B cell (primary cell): ENCODE measurements around the gene KCNK13. TPM values are rescaled to one million over a fixed set of nuclear protein-coding genes. Genes with fewer than 3 reads are reported as not detected.
"Not testable (repeated sequence)": the region's sequence is repeated elsewhere in the genome, so short reads cannot be mapped to it uniquely, and the experiment has no call there.

ENCODE experiments used
- ATAC-seq: fragments of 200-7000 bp; cut with Tn5 transposase; one replicate; pipeline ENCODE4 v1.10.0; 2021; ENCODE audit warnings: low read depth, mild to moderate bottlenecking, moderate number of reproducible peaks, moderate library complexity
- CTCF ChIA-PET: fragments of 350-600 bp; sonication (Branson Sonifier 250); formaldehyde crosslinking; loops from one replicate; lab custom pipeline; 2021; ENCODE audit warnings: antibody characterized with exemption, inconsistent platforms; lab: Charles Lee
- POLR2A ChIA-PET: fragments of 350-600 bp; sonication (Branson Sonifier 250); formaldehyde crosslinking; loops from one replicate; lab custom pipeline; 2021; ENCODE audit warnings: antibody characterized with exemption; lab: Charles Lee
- DNase-seq: peaks from one replicate; pipeline ENCODE4 v3.0.0; 2013
- H2AFZ ChIP-seq: 2 replicates; pipeline ENCODE4 v1.6.1; 2012; ENCODE audit warnings: mild to moderate bottlenecking, low read depth, low read length; ENCODE audit not compliant: insufficient read depth, poor library complexity, severe bottlenecking
- H3K27ac ChIP-seq, 2 donors: 1 replicate in 1 of 2; 2 replicates in 1 of 2; pipeline ENCODE4 v1.5.1; 2012 to 2013; ENCODE audit warnings: low read length in 2 of 2, mild to moderate bottlenecking in 2 of 2, moderate library complexity in 1 of 2
- H3K27me3 ChIP-seq, 4 experiments: fragments of 200-600 bp in 1 of 4; sonication (generic) in 1 of 4; replicated peaks in 1 of 4; 1 replicate in 2 of 4; 2 replicates in 2 of 4; pipeline versions ENCODE4 v1.6.1 to v1.7.0; 2013 to 2016; ENCODE audit warnings: low read length in 3 of 4, mild to moderate bottlenecking in 2 of 4, mixed read lengths in 1 of 4, moderate library complexity in 1 of 4; ENCODE audit not compliant: insufficient read depth in 4 of 4, control insufficient read depth in 3 of 4; ENCODE audit errors: control extremely low read depth in 1 of 4
- H3K36me3 ChIP-seq, 2 experiments: replicated peaks in 1 of 2; 1 replicate in 1 of 2; 2 replicates in 1 of 2; pipeline versions ENCODE4 v1.6.1 to v1.7.1; 2013; ENCODE audit warnings: low read length in 1 of 2; ENCODE audit not compliant: insufficient read depth in 2 of 2, control insufficient read depth in 1 of 2; ENCODE audit errors: control extremely low read depth in 1 of 2, extremely low read depth in 1 of 2
- H3K4me1 ChIP-seq, 2 donors: fragments of 200-600 bp in 1 of 2; sonication (generic) in 1 of 2; 1 replicate in 1 of 2; 2 replicates in 1 of 2; pipeline versions ENCODE4 v1.5.1 to v1.6.1; 2013 to 2017; ENCODE audit warnings: low read length in 2 of 2; ENCODE audit not compliant: control insufficient read depth in 2 of 2, insufficient read depth in 2 of 2
- H3K4me2 ChIP-seq: replicated peaks from 2 replicates; pipeline ENCODE3; 2012; ENCODE audit warnings: mild to moderate bottlenecking, low read depth, low read length; ENCODE audit not compliant: poor library complexity, severe bottlenecking
- H3K4me3 ChIP-seq, 5 experiments: fragments of 200-600 bp in 1 of 5; sonication (generic) in 1 of 5; 1 replicate in 3 of 5; 2 replicates in 2 of 5; pipeline versions ENCODE4 v1.5.1 to v1.7.0; 2011 to 2016; ENCODE audit warnings: low read length in 4 of 5, mild to moderate bottlenecking in 4 of 5, low read depth in 2 of 5, control low read depth in 1 of 5, moderate library complexity in 1 of 5; ENCODE audit not compliant: insufficient read depth in 1 of 5; ENCODE audit errors: control extremely low read depth in 1 of 5, extremely low read depth in 1 of 5
- H3K79me2 ChIP-seq: fragments of 200-600 bp; sonication (generic); one replicate; pipeline ENCODE4 v1.6.0; 2016; ENCODE audit warnings: low read length; ENCODE audit not compliant: control insufficient read depth, insufficient read depth
- H3K9ac ChIP-seq: fragments of 200-600 bp; sonication (generic); 2 replicates; pipeline ENCODE4 v1.6.1; 2017; ENCODE audit warnings: mild to moderate bottlenecking, low read length, moderate library complexity
- H3K9me3 ChIP-seq, 3 donors: one replicate each; pipeline versions ENCODE4 v1.6.1 to v1.7.1; 2013; ENCODE audit warnings: low read length in 2 of 3; ENCODE audit not compliant: control insufficient read depth in 2 of 3, insufficient read depth in 1 of 3; ENCODE audit errors: control extremely low read depth in 1 of 3
- H4K20me1 ChIP-seq: 2 replicates; pipeline ENCODE4 v1.6.0; 2012; ENCODE audit warnings: mild to moderate bottlenecking, low read length; ENCODE audit not compliant: insufficient read depth, control insufficient read depth, poor library complexity, severe bottlenecking
- H3K27ac Mint-ChIP-seq: one replicate; pipeline ENCODE4 v1.8.0; 2021; ENCODE audit warnings: mixed read lengths
- H3K27me3 Mint-ChIP-seq: one replicate; pipeline ENCODE4 v1.8.0; 2021; ENCODE audit warnings: mixed read lengths
- H3K4me1 Mint-ChIP-seq: one replicate; pipeline ENCODE4 v1.8.0; 2021; ENCODE audit warnings: mixed read lengths
- H3K4me3 Mint-ChIP-seq: one replicate; pipeline ENCODE4 v1.8.0; 2021; ENCODE audit warnings: mixed read lengths
- H3K9me3 Mint-ChIP-seq: one replicate; pipeline ENCODE4 v1.8.0; 2022; ENCODE audit warnings: mixed read lengths; ENCODE audit not compliant: insufficient read depth
- CTCF ChIP-seq: fragments of 200-600 bp; IDR thresholded peaks from one replicate; pipeline ENCODE4 v1.8.0; 2022; ENCODE audit warnings: antibody characterized with exemption, mild to moderate bottlenecking
- EZH2 ChIP-seq: IDR thresholded peaks from 2 replicates; pipeline ENCODE4 v1.6.1; 2012; ENCODE audit warnings: borderline replicate concordance, low read depth, mild to moderate bottlenecking, moderate library complexity, low read length; ENCODE audit not compliant: insufficient read depth, poor library complexity, severe bottlenecking
- WGBS: methylation state at CpG from one replicate; pipeline ENCODE4 v1.1.5; 2013; ENCODE audit warnings: missing lambda C conversion rate; ENCODE audit not compliant: insufficient coverage; 5-methylcytosine and 5-hydroxymethylcytosine counted together
- intact Hi-C: fragments of 100-400 bp; cut with micrococcal nuclease; formaldehyde crosslinking; loops from one replicate; pipeline ENCODE4 v1.10.0; 2022
- polyA plus RNA-seq: library from polyadenylated mRNA; depleted of rRNA; stranded (reverse); fragments of >200 nt; gene quantifications from 2 replicates; pipeline ENCODE4 v1.2.3, GENCODE V29; 2012
- total RNA-seq, 2 donors: library from RNA; stranded (reverse); fragments of 120-200 nt in 1 of 2; gene quantifications; 1 replicate in 1 of 2; 2 replicates in 1 of 2; pipeline versions ENCODE4 v1.2.3 to v1.2.4, GENCODE V29; 2013 to 2022

The KCNK13 gene
- total and polyA plus RNA-seq, 2 donors (not counting 1 experiment from before 2014, with no cell fraction given): 0.03 TPM; not detected in 1

DNA sequence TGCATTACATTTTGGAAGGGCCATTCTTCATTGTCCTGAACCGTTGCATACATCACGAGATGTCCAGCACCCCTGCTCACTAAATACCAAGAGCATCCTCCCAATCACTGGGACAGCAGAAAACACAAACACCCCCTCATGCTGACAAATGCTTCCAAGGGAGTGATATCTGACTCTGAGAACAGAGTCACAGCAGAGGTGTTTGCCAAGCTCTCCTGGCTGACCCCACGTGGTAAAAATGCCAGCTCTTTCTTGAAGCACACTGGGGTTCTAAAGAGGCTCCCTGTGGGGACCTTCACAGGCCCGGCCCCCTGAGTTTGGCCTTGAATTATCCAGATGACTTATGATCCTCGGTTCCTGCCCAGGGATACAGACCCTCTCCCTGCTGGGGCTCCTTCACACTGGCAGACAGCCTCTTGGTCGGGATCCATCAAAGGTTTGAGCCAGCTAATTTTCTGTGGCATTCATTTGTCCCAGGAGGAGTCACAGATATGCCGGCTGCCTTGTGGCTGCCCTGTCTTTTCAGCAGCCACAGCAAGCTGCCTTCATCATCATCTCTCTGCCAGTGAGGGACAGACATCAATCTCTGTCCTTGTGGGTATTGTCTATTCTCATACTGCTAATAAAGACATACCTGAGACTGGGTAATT, 151.4 kb downstream of the KCNK13 start:
- ChIA-PET POLR2A (no interaction called here), CTCF (no interaction called here)
- TF ChIP-seq EZH2: no peak
- TF ChIP-seq CTCF: no peak
- no peak overlapping the region for H2AFZ ChIP-seq
- peaks cover 0 to 2% (median 0%) of the 10 kb centered on the region in 4 experiments for H3K27me3 ChIP-seq
- DNase-seq (no peak), ATAC-seq (no peak)
- no peak overlapping the region for H3K4me2 ChIP-seq
- intact Hi-C loops: no loop called here
- WGBS: 90% methylated on average over 7 of the region's 7 CpGs
- no peak overlapping the region for H3K9ac ChIP-seq
- no peaks in the 10 kb centered on the region for H3K36me3 ChIP-seq
- H3K4me3 ChIP-seq: no peak overlapping the region
- no peak overlapping the region for H3K4me3 Mint-ChIP-seq
- peaks cover 0 to 19% (median 1%) of the 10 kb centered on the region in 3 donors for H3K9me3 ChIP-seq
- no peak overlapping the region for H3K27ac Mint-ChIP-seq
- no peak overlapping the region for H3K27ac ChIP-seq
- H3K4me1 Mint-ChIP-seq: no peaks in the 10 kb centered on the region
- H3K9me3 Mint-ChIP-seq: peaks cover 4% of the 10 kb centered on the region
- H3K4me1 ChIP-seq: no peaks in the 10 kb centered on the region
- no peaks in the 10 kb centered on the region for H3K79me2 ChIP-seq
- H3K27me3 Mint-ChIP-seq: peaks cover 30% of the 10 kb centered on the region
- H4K20me1 ChIP-seq: no peaks in the 10 kb centered on the region

DNA sequence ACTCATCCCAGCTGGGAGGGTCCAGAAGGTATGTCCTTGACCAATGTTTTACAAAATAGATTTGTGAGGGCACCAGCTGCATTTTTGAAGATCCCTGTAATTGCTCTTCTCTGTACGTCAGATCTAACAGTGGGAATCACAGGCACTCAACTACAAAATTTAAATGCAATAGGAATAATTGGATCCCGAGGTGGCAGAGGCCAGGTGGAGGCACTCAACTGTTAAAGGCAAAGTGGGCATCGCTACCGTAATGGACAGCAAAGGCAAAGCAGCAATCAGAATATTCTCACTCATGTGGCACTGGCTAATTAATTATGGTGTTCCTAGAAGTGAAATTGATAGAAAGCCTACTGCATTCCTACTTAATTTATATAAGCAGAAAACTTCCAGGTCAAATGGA, 166.7 kb downstream of the KCNK13 start:
- no peak for TF ChIP-seq EZH2
- no peak for TF ChIP-seq CTCF
- H3K27me3 Mint-ChIP-seq: peaks cover 9% of the 10 kb centered on the region
- Histone ChIP-seq H3K27ac (no peak overlapping the region), H2AFZ (no peak overlapping the region), H4K20me1 (no peaks in the 10 kb centered on the region), H3K79me2 (no peaks in the 10 kb centered on the region), H3K9ac (no peak overlapping the region), H3K4me3 (no peak overlapping the region), H3K27me3 (peaks cover 0 to 6% (median 0%) of the 10 kb centered on the region in 4 experiments), H3K4me2 (no peak overlapping the region), H3K9me3 (peaks cover 0 to 7% (median 0%) of the 10 kb centered on the region in 3 donors), H3K36me3 (no peaks in the 10 kb centered on the region), H3K4me1 (no peaks in the 10 kb centered on the region)
- ATAC-seq (no peak), DNase-seq (no peak)
- H3K27ac Mint-ChIP-seq: no peak overlapping the region
- intact Hi-C loops: no loop called here
- no peak overlapping the region for H3K4me3 Mint-ChIP-seq
- no peaks in the 10 kb centered on the region for H3K4me1 Mint-ChIP-seq
- 68% methylated on average over 2 of the region's 4 CpGs for WGBS
- ChIA-PET CTCF (no interaction called here), POLR2A (no interaction called here)
- H3K9me3 Mint-ChIP-seq: peaks cover under 1% of the 10 kb centered on the region

- ATAC-seq, POLR2A ChIA-PET: not testable (repeated sequence)
These were observed 168.1 kb downstream of the KCNK13 start for GRCh38 chr14:90229942-90230341.

More at GRCh38 chr14:90229942-90230341, 168.1 kb downstream of the KCNK13 start:
- H3K27ac Mint-ChIP-seq, H3K4me2 ChIP-seq, H2AFZ ChIP-seq, H3K27ac ChIP-seq, CTCF ChIA-PET, H3K9me3 Mint-ChIP-seq, DNase-seq, H3K9ac ChIP-seq, H3K9me3 ChIP-seq, H3K4me3 Mint-ChIP-seq, H3K4me1 ChIP-seq, H3K4me3 ChIP-seq, H3K79me2 ChIP-seq, H3K4me1 Mint-ChIP-seq, H4K20me1 ChIP-seq, intact Hi-C loops, H3K36me3 ChIP-seq, H3K27me3 ChIP-seq: not testable (repeated sequence)
- no CpG with 5 or more reads among the region's 1 CpG for WGBS
- peaks cover 12% of the 10 kb centered on the region for H3K27me3 Mint-ChIP-seq
